GM21737 (cell line): ENCODE measurements around the gene RIOK1.
"Not testable (repeated sequence)": the region's sequence is repeated elsewhere in the genome, so short reads cannot be mapped to it uniquely, and the experiment has no call there.

ENCODE experiments used
- ATAC-seq: cut with Tn5 transposase; IDR thresholded peaks from one replicate; pipeline ENCODE4 v1.9.1; 2021; ENCODE audit warnings: mild to moderate bottlenecking, moderate library complexity; ENCODE audit not compliant: unreplicated experiment

The RIOK1 gene

DNA sequence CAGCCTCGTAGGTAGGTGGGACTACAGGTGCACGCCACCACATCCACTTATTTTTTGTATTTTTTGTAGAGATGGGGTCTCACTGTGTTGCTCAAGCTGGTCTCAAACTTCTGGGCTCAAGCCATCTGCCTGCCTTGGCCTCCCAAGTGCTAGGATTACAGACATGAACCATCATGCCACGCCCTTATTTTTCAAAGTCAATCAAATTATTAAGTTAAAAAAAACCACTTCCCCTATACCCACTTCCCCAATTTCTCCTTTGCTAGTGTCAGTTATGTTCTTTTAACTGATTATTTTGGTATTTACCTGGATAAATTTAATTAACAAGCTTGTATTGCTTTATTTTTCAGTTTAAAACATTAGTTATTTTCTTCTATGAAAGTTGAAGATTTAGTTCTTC lies 49.6 kb downstream of the RIOK1 start:
- ATAC-seq = no peak

- no peak for ATAC-seq
Observed at GRCh38 chr6:7440476-7440875, 50.9 kb downstream of the RIOK1 start.

GRCh38 chr6:7441048-7441775 lies 51.6 kb downstream of the RIOK1 start:
- ATAC-seq = no peak

- ATAC-seq = no peak
Observed at GRCh38 chr6:7442467-7442866, 52.9 kb downstream of the RIOK1 start.

DNA sequence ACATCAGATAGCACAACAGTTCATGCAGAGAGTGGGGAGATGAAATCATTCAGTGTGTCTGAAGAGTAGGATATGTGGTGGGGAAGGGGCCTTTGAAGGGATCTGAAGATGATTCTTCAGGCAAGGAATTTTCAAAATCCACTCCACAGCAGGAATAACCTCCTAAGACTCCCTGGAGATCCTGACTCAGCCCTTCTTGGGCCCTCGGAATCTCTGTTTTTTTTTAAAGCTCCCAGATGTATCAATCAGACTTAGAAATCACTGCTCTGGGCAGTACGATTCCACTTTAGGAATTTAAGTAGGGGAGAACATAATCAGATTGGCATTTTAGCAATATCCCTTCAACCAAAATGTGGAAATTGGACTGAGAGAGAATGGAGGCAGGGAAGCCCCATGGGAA lies 55.5 kb downstream of the RIOK1 start:
- no peak for ATAC-seq

- no peak for ATAC-seq
Observed at GRCh38 chr6:7445885-7446461, 56.4 kb downstream of the RIOK1 start.

DNA sequence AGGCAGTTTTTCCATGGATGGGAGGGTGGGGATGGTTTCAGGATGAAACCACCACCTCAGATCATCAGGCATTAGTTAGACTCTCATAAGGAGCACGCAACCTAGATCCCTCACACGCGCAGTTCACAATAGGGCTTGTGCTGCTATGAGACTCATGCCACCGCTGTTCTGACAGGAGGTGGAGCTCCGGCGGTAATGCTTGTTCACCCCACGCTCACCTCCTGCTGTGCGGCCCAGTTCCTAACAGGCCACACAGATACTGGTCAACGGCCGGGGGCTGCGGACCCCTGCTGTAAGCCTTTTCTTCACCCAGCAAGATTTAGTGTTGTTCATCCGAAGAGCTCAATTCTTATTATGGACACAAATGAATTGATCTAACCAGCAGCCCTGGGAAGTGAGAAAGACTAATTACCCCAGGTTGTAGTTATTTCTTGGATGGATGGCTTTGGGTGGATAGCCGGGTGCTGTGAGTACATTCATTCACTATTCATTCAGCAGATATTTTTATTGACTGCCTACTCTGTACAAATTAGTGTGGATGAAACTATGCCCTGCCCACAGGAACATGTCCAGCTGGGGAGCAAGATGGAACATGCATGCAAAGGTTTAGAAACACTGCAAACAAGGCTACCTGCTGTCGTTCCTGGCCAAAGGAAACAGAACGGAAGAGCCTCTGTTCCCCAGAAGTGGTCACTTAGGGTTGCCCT lies 57.2 kb downstream of the RIOK1 start:
- no peak for ATAC-seq

DNA sequence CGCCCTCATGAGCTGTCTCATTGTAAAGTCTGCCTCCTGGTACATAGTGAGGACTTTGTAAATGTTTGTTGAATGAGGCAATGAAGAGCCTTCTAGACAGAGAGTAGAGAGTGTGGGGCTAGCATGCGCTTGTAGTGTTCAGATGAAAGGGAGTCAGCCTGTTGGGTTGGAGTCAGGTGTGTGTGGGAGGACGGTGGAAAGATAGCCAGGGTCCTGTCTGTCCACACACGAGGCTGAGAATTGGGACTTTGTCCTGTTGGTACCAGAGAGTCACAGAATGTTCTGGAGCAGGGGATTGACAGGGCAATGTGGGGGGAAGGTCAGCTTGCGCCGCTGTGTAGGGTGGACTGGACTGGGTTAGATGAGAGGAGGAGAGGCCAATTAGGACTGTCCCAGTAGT lies 58.6 kb downstream of the RIOK1 start:
- no peak for ATAC-seq

- no peak for ATAC-seq
Observed at GRCh38 chr6:7449018-7449417, 59.4 kb downstream of the RIOK1 start.

DNA sequence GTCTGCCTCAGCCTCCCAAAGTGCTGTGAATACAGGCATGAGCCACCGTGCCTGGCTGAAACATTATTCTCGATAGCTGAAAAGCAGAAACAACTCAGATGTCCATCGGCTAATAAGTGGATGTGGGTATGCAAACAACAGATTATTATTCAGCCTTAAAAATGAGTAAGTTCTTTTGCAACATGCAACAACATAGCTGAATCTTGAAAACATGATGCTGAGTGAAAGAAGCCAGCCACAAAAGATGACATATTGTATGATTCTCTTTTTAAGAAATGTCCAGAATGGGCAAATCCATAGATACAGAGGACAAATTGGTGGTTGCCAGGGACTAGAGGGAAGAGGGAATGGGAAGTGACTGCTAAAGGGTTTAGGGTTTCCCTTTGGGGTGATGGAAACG lies 61.7 kb downstream of the RIOK1 start:
- ATAC-seq = no peak

GRCh38 chr6:7452898-7453297 lies 63.3 kb downstream of the RIOK1 start:
- ATAC-seq = no peak

DNA sequence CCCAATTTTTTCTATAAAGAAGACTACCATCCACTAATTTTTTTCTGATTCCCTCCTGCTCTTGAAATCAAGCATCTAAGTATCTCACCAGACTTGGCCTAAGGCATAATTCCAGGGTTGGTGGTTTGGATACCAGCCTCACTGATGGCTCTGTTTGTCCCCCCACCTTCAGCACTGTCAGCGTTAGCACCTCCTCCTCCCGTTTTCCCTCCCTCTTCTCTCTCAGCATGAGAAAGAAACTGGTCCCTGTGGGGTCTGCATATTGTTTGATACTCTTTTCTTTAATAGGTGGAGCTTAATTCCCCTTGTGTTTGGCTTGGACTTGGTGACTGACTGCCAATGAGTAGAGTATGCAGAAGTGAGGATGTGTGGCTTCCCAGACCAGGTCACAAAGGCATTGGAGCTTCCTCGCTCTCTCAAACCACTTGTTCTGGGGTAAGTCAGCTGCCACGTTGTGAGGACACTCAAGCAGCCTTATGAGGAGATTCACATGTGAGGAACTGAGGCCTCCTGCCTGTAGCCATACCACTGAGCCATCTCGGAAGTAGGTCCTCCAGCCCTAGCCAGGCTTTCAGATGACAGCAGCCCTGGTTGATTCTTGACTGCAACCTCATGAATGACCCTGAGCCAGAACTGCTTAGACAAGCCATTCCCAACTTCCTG lies 65.2 kb downstream of the RIOK1 start:
- no peak for ATAC-seq

DNA sequence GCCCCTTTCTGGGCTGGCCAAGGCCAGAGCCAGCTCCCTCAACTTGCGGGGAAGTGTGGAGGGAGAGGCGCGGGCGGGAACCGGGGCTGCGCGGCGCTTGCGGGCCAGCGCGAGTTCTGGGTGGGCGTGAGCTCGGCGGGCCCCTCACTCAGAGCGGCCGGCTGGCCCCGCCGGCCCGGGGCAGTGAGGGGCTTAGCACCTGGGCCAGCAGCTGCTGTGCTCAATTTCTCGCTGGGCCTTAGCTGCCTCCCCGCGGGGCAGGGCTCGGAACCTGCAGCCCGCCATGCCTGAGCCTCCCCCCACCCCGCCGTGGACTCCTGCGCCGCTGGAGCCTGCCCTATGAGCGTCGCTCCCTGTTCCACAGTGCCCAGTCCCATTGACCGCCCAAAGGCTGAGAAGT lies 66.7 kb downstream of the RIOK1 start:
- ATAC-seq = not testable (repeated sequence)

DNA sequence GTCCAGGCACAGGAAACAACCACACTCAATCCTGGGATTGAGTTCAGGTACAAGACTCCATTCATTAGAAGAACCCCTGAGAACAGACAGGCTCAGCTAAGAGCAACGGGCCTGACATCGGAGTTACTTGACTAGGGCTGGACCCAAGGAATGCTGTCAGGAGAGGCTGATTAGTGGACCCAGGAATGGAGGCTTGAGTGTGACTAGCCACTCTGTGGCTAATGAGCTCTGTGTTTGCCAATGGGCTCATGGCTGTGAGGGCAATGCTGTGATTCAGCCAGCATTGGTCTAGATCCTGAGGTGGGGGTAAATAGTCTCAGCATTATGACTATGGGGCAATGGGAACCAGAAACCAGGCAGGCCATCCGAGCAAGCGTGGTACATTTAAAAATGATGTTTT lies 71.8 kb downstream of the RIOK1 start:
- ATAC-seq = no peak

DNA sequence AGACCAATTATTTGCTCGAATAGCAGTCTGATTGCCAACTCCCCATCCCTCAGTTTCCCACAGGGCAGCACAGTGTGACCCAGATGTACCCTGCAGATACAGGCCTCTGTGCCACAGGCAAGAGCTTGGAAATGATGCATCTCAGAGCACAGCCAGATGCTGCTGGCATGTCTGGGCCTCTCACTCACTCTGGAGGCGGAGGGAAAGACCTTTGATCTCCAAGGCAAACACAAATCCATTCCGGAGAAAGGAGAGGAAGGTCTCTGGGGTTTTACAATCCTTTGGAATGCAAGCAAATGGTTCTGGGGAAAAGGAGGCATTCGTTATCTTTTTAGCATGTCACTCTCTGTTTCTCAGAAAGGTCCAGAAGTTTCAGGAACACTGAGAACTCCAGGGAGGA lies 74.2 kb downstream of the RIOK1 start:
- no peak for ATAC-seq

DNA sequence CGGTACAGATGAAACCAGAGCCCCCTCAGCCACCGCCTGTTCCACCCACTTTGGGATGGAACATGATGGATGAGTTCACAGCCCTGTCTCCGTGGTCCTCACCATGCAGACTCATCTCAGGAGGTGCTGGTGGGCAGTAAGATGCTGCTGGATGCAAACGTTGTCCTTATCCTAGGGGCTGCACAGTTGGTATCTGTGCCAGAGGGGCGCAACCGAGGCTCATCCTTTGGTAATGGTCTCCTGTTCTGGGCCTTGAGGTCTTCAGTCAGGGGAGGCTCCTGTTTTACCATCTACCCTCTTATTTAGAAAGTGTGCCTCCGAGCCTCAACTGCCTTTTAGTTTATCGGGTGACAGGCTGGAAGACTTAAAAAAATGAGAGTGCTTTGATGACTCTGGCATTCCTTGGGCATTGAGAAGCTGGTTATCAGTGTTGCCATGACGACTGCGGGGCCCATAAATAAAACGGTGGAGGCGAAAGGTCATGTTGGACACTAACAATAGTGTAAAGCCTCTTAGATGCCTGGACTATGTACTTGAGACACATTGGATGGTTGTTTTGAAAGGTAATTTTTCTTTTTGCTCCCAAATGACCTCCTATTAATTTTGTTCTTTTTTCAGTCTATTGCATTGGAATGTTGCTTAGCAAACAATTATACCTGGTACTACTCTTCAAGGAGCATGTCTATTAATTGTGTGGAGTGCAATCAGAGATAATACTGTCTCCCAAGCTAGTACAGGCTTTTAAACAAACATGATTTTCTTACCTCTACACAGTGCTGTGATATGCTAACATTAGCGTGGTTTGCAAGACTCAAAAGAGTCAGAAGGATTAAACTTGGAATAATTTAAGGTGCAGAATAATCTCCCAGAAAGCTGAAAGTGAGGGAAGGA lies 77.6 kb downstream of the RIOK1 start:
- ATAC-seq = no peak
